Measurements from ENCODE around the gene NOP14. TPM values are rescaled to one million over a fixed set of nuclear protein-coding genes. Genes with fewer than 3 reads are reported as not detected.

Gene NOP14
- total RNA-seq, 2 donors from 2014 or later, result 6.6 to 21.0 TPM

GRCh38 chr4:2935762-2936743, 27.2 kb downstream of the NOP14 start:
- peaks cover 9 to 32% of the 10 kb centered on the region in 2 donors for H3K4me1 ChIP-seq (ENCODE audit: control insufficient read depth in 1 of 2, low read depth in 2 of 2)
- peaks cover 32% of the 10 kb centered on the region for H3K36me3 ChIP-seq
- TF ChIP-seq CTCF (IDR thresholded peaks at IDR 0.05), result no peak
- peak overlapping the region; percentile 66 to 88 for H3K27ac ChIP-seq
- H3K4me3 ChIP-seq, result peak overlapping the region; percentile 96
- H3K9me3 ChIP-seq, result no peaks in the 10 kb centered on the region
- no peak for ATAC-seq (ENCODE audit: insufficient number of reproducible peaks, low FRiP score, low read depth)
- peak; percentile 2 for DNase-seq (ENCODE audit: low spot score)
- no peaks in the 10 kb centered on the region for H3K27me3 ChIP-seq (replicated peaks; ENCODE audit: insufficient read depth)

- H3K4me1 ChIP-seq (ENCODE audit: control insufficient read depth in 1 of 2, low read depth in 2 of 2), result peaks cover 9 to 32% of the 10 kb centered on the region in 2 donors
Measured at GRCh38 chr4:2934813-2935761, 28.1 kb downstream of the NOP14 start.

GRCh38 chr4:2934077-2934812, 29.0 kb downstream of the NOP14 start:
- peak; percentile 28 for DNase-seq (ENCODE audit: low spot score)
- H3K36me3 ChIP-seq, result peaks cover 22% of the 10 kb centered on the region
- no peaks in the 10 kb centered on the region for H3K27me3 ChIP-seq (replicated peaks; ENCODE audit: insufficient read depth)
- no peak for TF ChIP-seq CTCF (IDR thresholded peaks at IDR 0.05)
- H3K27ac ChIP-seq, result peak overlapping the region; percentile 65 to 88
- H3K4me1 ChIP-seq (ENCODE audit: control insufficient read depth in 1 of 2, low read depth in 2 of 2), result peaks cover 9 to 32% of the 10 kb centered on the region in 2 donors
- H3K4me3 ChIP-seq, result peak overlapping the region; percentile 96
- H3K9me3 ChIP-seq, result no peaks in the 10 kb centered on the region
- ATAC-seq (ENCODE audit: insufficient number of reproducible peaks, low FRiP score, low read depth), result peak; percentile 14

More at GRCh38 chr4:2934813-2935761, 28.1 kb downstream of the NOP14 start:
- H3K9me3 ChIP-seq, result no peaks in the 10 kb centered on the region
- no peaks in the 10 kb centered on the region for H3K27me3 ChIP-seq (replicated peaks; ENCODE audit: insufficient read depth)
- DNase-seq (ENCODE audit: low spot score), result peak; percentile 75
- peaks cover 28% of the 10 kb centered on the region for H3K36me3 ChIP-seq
- TF ChIP-seq CTCF (IDR thresholded peaks at IDR 0.05), result no peak
- peak; percentile 50 for ATAC-seq (ENCODE audit: insufficient number of reproducible peaks, low FRiP score, low read depth)
- H3K4me3 ChIP-seq, result peak overlapping the region; percentile 96
- H3K27ac ChIP-seq, result peak overlapping the region; percentile 66 to 88

GRCh38 chr4:2933566-2934076, 29.6 kb downstream of the NOP14 start:
- Histone ChIP-seq H3K4me1 (ENCODE audit: control insufficient read depth in 1 of 2, low read depth in 2 of 2) (peaks cover 9 to 32% of the 10 kb centered on the region in 2 donors), H3K36me3 (peaks cover 22% of the 10 kb centered on the region), H3K27me3 (replicated peaks; ENCODE audit: insufficient read depth) (no peaks in the 10 kb centered on the region), H3K9me3 (no peaks in the 10 kb centered on the region), H3K27ac (peak overlapping the region; percentile 65 to 79), H3K4me3 (peak overlapping the region; percentile 96)
- ATAC-seq (ENCODE audit: insufficient number of reproducible peaks, low FRiP score, low read depth), result no peak
- peak; percentile 3 for DNase-seq (ENCODE audit: low spot score)
- no peak for TF ChIP-seq CTCF (IDR thresholded peaks at IDR 0.05)

Data from thoracic aorta (tissue), 2 donors.